Nephron (organoid): ENCODE measurements around the gene RPL9.

Experiments used
- H3K27ac Mint-ChIP-seq, 3 experiments: 2 replicates each; pipeline ENCODE4 v1.8.0; 2020; ENCODE audit warnings: mixed read lengths in 3 of 3, mild to moderate bottlenecking in 2 of 3, moderate library complexity in 1 of 3
- H3K27me3 Mint-ChIP-seq: 2 replicates; pipeline ENCODE4 v1.8.0; 2021; ENCODE audit warnings: low read depth, mild to moderate bottlenecking, moderate library complexity, mixed read lengths
- H3K36me3 Mint-ChIP-seq: 2 replicates; pipeline ENCODE4 v1.8.0; 2020; ENCODE audit warnings: low read depth, mixed read lengths
- H3K4me1 Mint-ChIP-seq: 2 replicates; pipeline ENCODE4 v1.8.0; 2020; ENCODE audit warnings: mixed read lengths
- H3K4me3 Mint-ChIP-seq, 3 experiments: 2 replicates each; pipeline ENCODE4 v1.8.0; 2020; ENCODE audit warnings: mild to moderate bottlenecking in 3 of 3, mixed read lengths in 3 of 3, moderate library complexity in 2 of 3
- H3K9me3 Mint-ChIP-seq: 2 replicates; pipeline ENCODE4 v1.8.0; 2020; ENCODE audit warnings: mixed read lengths
- TF ChIP-seq, protein P1 (sequence below), 3 experiments: fragments of 200-600 bp; sonication (generic); IDR thresholded peaks; one replicate each; pipeline ENCODE4 v1.5.0; 2021; ENCODE audit warnings: antibody characterized with exemption in 3 of 3; ENCODE audit not compliant: unreplicated experiment in 3 of 3

Gene RPL9

DNA sequence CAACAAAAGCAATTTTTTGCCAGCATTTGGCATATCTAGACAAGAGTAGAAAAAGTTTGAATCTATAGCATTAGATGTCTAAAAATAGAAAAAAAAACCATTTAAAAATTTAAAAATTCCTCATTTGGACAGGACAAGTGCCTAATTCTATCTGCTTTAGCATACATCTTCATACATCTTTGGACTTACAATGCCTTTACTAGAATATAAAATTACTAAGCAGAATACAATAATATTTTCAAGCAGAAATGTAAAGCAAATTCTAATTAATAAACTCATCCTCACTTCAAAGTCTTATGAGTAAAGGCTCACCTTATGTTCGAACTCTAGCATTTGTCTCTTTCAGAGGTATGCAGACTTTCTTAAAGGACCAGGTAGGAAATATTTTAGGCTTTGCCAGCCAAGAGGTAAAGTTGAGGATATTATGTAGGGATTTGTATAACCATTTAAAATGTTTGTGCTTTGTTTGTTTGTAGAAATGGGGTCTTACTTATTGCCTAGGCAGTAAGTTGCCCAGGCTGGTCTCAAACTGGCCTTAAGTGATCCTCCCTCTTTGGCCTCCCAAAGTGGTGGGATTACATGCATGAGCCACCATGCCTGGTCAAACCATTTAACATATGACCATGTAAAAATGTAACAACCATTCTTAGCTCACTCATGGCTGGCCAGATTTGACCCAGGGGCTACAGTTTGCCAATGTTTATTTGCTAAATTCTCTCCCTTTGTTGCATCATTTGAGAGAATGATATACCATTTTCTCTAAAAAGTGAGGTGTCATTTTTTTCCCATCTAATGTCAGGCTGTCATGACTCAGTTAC lies 39.4 kb upstream of the RPL9 start:
- Mint-ChIP-seq H3K4me1 (no peaks in the 10 kb centered on the region), H3K27ac (no peak overlapping the region), H3K9me3 (no peaks in the 10 kb centered on the region), H3K27me3 (no peaks in the 10 kb centered on the region), H3K36me3 (peaks cover 40% of the 10 kb centered on the region), H3K4me3 (no peak overlapping the region)
- TF ChIP-seq, protein P1, sequence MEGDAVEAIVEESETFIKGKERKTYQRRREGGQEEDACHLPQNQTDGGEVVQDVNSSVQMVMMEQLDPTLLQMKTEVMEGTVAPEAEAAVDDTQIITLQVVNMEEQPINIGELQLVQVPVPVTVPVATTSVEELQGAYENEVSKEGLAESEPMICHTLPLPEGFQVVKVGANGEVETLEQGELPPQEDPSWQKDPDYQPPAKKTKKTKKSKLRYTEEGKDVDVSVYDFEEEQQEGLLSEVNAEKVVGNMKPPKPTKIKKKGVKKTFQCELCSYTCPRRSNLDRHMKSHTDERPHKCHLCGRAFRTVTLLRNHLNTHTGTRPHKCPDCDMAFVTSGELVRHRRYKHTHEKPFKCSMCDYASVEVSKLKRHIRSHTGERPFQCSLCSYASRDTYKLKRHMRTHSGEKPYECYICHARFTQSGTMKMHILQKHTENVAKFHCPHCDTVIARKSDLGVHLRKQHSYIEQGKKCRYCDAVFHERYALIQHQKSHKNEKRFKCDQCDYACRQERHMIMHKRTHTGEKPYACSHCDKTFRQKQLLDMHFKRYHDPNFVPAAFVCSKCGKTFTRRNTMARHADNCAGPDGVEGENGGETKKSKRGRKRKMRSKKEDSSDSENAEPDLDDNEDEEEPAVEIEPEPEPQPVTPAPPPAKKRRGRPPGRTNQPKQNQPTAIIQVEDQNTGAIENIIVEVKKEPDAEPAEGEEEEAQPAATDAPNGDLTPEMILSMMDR (IDR thresholded peaks at IDR 0.05; ENCODE audit: unreplicated experiment in 3 of 3), result no peak

DNA sequence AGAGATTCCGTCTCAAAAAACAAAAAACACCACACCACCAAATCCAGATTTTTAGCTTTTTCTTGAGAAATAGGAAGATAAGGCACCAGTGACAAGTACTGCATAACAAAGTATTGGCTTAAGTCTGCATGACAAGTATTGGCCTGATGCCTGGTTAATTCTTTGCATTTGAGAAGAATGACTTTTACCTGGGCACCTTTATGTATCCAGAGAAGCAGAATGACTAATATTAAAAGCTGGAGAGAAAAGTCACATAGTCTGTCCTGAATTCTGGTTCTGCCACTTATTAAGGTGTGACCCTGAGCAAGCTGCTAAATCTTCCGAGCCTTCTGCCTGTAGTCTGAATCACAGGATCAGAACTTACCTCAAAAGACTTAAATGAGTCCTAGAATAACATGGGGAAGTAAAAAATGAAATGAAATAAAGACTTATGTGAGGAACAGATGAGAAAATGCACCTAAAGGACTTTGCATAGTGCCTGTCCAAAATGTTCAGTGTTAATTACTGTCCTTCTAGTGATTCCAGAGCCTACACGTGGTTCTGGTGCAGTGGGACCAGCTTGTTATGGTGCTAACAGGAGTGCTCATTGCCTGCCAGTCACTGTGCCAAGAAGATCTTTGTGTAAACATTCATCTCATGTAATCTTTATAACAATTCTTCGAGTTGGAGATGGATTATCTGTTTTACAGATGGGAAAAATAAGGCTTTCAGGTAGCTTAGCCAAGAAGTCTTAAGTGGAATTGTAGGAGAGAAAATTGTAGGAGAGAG lies 36.9 kb upstream of the RPL9 start:
- no peaks in the 10 kb centered on the region for H3K27me3 Mint-ChIP-seq

DNA sequence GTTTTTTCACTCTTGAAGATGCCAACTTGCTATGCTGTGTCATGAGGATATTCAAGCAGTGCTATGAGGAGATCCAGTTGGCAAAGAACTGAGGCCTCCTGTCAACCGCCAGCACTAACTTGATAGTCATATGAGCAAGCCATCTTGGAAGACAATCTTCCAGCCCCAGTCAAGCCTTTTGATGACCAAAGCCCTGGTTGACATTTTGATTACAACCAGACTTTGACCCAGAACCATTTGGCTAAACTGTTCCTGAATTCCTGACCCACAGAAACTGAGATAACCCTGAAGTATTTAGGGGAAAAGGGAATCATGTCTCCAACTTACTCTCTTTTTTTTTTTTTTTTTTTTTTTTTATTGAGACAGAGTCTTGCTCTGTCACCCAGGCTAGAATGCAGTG lies 35.6 kb upstream of the RPL9 start:
- Mint-ChIP-seq H3K27ac (no peak overlapping the region), H3K4me3 (no peak overlapping the region), H3K9me3 (no peaks in the 10 kb centered on the region), H3K27me3 (no peaks in the 10 kb centered on the region), H3K36me3 (peaks cover 15% of the 10 kb centered on the region), H3K4me1 (no peaks in the 10 kb centered on the region)
- TF ChIP-seq, protein P1 (IDR thresholded peaks at IDR 0.05; ENCODE audit: unreplicated experiment in 3 of 3), result no peak

More for the DNA sequence above, 36.9 kb upstream of the RPL9 start:
- Mint-ChIP-seq H3K9me3 (no peaks in the 10 kb centered on the region), H3K36me3 (peaks cover 22% of the 10 kb centered on the region), H3K27ac (no peak overlapping the region), H3K4me3 (no peak overlapping the region), H3K4me1 (no peaks in the 10 kb centered on the region)
- TF ChIP-seq, protein P1 (IDR thresholded peaks at IDR 0.05; ENCODE audit: unreplicated experiment in 3 of 3), result no peak

DNA sequence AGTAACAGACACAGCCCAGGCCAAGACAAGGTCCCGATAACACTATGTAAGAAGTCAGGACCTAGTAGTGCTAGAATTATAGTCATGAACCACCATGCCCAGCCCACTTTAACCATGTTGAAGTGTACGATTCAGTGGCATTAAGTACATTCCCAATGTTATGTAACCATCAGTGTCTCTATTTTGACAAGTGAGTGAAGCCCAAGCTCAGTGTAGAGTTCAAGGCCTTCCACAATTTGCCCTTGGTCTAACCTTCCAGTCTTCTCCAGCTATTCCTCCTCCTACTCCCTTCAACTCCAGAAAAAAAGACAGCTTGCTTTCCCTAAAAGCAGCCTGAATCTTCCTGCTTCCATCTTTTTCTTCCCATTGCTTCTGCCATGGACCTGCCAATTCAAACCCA lies 31.6 kb upstream of the RPL9 start:
- Mint-ChIP-seq H3K27ac (no peak overlapping the region), H3K36me3 (no peaks in the 10 kb centered on the region), H3K4me3 (no peak overlapping the region), H3K27me3 (no peaks in the 10 kb centered on the region), H3K9me3 (no peaks in the 10 kb centered on the region), H3K4me1 (no peaks in the 10 kb centered on the region)
- TF ChIP-seq, protein P1 (IDR thresholded peaks at IDR 0.05; ENCODE audit: unreplicated experiment in 3 of 3), result no peak

DNA sequence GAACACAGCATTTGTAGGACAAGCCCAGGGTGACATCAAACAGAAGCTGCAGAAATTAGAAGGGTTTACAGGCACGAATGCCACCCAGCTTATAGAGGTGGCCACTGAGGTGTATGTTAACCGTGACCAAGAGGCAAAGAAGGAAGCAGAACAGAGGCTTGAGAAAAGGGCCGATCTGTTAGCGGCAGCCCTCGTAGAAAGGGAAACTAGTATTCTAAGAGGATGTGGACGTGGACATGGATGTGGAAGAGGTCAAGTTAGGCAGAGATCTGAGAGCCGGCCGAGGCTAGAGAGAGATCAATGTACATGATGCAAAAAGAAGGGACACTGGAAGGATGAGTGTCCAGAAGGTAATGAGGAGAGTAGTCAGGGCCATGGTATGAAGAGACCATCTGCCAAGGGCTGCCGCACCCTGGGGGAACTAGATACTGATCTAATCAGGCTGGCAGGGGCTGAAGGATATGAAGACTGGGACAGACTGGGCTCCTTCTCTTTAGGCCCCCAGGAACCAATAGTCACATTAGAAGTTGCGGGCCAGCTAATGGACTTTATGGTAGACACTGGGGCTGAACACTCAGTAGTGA lies 27.6 kb upstream of the RPL9 start:
- H3K36me3 Mint-ChIP-seq, result no peaks in the 10 kb centered on the region
- H3K4me3 Mint-ChIP-seq, result no peak overlapping the region
- H3K9me3 Mint-ChIP-seq, result peaks cover 8% of the 10 kb centered on the region
- H3K4me1 Mint-ChIP-seq, result no peaks in the 10 kb centered on the region
- H3K27me3 Mint-ChIP-seq, result no peaks in the 10 kb centered on the region
- TF ChIP-seq, protein P1 (IDR thresholded peaks at IDR 0.05; ENCODE audit: unreplicated experiment in 3 of 3), result no peak
- H3K27ac Mint-ChIP-seq, result no peak overlapping the region
